IPS-11a (cell line): ENCODE measurements around the gene GRID2.

Source experiments
- H3K4me3 ChIP-seq: one replicate; pipeline ENCODE4 v1.5.1; 2013; ENCODE audit warnings: low read depth, low read length, control low read depth

GRID2 gene

DNA sequence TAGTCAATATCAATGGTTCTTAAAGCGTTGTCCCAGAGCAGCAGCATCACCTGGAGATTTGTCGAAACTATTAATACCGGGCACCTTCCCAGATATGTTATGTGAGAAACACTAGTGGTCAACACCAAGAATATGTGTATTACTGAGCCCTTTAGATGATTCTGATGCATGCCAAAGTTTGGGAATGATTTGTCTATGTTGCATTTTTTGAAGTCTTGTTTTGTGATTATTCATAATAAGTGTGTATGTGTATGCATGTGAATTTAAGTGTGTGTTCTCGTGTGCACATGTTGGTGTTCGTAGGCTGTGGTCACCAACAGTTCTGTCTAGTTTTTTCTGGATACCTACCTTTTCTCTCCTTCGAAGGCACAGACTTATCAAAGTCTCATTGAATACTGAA is 749.4 kb downstream of the GRID2 start:
- no peak overlapping the region for H3K4me3 ChIP-seq

DNA sequence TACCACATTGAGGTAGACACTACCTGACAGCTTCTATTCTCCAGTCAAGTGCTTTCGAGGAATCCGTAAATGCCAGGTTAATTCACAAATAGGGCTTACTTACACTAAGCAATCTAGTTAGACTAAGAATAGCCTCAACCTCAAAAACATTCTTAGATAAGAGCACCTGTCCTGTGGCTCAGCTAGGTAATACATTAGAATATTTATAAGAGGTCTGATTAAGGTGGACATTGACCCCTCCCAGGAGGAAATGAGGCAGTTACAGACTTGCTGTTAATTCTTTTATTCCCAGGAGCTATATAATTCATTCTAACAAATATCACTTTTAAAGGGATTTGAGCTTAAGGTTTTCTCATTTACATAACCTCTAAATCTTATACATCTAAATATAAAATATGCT is 758.1 kb downstream of the GRID2 start:
- no peak overlapping the region for H3K4me3 ChIP-seq

DNA sequence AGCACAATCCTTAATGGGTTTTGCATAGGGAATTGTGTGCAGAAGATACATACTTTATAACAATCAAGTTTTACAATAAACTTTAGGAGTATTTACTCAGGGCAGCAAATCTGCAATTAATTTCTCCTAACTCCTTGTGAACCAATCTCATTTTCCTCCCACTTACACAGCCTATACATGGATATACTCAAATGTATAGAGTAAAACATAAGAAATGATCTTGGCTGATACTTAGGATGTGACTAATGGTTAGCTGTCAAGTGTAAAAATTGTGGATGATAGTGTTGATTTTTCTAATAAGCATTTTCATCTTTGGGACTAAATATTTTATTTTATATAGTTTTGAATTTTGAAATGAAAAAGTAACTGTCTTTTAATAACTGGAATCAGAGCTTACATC is 759.6 kb downstream of the GRID2 start:
- no peak overlapping the region for H3K4me3 ChIP-seq

DNA sequence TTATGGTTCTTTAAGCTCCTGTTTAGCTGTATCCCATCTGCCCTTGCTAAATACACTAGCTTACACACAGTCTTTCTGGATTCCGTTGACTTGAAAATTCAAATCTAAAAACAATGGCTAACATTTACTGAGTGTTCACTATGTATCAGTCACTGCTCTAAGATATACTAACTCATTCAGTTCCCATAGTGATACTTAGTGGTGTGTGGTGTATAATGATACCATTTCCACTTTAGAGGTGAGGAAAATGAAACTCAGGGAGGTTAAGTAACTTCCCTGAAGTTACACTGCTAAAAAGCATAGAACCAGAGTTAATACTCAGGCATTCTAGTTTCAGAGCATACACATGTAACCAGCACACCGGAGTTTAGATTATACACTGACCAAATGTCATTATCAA is 762.0 kb downstream of the GRID2 start:
- H3K4me3 ChIP-seq = no peak overlapping the region

DNA sequence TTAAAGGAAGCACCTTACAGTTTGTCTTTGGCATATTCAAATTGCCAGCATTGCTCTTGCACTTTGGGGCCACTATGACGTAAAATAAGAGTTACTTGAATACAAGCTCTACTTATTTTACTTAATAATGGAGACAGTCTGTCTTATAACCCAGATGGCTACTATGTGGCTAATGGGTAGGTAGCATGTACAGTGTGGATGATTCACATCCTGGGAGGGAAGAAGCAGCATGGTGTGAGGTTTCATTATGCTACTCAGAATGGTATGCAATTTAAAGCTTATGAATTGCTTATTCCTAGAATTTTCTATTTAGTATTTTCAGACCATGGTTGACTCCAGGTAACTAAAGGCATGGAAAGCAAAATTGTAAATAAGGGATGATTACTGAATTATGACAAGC is 763.0 kb downstream of the GRID2 start:
- H3K4me3 ChIP-seq = no peak overlapping the region

DNA sequence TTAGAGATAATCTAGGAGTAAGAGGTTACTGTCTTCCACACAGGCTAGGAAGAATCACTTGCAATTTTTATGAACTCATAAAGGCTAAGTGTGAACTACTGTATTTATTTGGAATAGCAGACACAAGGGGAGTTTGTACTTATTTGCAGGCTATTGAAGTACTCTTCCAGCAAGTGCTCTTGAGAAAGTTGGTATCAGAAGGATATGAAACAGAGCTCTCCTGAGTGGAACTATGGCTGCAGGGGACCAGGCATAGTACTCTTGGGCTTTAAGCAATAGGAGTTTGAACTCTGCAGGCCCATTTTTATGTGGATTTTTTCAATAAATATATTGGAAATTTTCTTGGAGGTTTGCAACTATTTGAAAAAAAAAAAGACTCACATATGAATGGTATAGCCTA is 768.5 kb downstream of the GRID2 start:
- no peak overlapping the region for H3K4me3 ChIP-seq

DNA sequence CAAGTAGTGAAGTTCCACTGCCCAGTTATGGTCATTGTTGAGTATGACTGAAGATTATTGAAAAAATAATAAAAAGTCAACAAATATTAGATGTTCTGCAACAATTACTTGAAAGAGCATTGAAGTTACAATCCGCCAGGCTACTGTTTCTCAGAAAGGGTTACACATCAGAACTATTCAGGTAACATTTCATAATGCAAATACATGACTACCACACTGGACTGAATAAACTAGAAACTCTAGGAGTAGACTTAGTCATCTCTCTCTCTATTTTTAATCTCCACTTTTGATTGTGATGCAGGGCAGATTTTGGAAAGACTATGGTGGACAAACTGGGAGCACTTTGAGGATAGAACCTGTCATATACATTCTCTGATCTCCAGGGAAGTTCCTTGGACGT is 776.5 kb downstream of the GRID2 start:
- H3K4me3 ChIP-seq = no peak overlapping the region

DNA sequence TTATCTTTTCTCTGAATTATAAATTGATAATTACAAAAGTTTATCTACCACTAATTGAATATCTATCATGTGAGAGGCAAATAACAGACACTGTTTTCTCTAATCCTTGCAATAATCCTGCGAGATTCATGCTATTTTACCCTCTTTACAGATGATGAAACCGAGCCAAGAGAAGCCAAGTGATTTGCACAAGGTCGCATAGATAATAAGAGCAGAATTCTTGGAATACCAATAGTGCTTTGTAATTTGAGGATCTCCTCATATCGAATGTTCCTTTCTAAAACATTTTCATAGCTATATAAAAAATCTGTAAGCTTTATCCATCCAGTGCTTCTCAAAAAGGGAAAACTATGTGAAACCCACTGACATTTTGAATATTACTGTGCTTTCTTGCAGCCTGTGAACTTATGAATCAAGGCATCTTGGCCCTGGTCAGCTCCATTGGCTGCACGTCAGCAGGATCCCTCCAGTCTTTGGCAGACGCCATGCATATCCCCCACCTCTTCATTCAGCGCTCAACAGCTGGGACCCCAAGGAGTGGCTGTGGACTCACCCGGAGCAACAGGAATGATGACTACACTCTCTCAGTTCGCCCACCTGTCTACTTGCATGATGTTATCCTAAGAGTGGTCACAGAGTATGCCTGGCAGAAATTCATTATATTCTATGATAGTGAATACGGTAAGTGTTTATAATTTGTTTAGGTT is 781.0 kb downstream of the GRID2 start:
- no peak overlapping the region for H3K4me3 ChIP-seq

DNA sequence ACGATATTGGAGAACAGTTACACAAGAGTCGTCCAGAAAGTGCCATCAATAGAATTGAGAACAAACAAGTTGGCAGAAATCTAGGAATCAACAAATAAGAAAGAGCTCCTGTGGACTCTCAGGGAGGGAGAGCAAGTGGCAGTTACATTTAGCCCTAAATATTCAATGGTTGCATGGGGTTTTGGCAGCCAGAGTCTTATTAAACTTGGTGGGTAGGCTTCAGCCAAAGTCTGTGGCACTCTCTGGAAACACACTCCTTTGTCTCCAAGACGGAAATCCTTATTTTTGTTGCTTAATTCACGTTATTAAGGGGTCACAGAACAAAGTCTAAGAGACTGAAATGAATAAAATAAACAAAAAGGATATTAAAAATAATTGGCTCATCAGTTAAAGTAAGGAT is 782.6 kb downstream of the GRID2 start:
- no peak overlapping the region for H3K4me3 ChIP-seq

DNA sequence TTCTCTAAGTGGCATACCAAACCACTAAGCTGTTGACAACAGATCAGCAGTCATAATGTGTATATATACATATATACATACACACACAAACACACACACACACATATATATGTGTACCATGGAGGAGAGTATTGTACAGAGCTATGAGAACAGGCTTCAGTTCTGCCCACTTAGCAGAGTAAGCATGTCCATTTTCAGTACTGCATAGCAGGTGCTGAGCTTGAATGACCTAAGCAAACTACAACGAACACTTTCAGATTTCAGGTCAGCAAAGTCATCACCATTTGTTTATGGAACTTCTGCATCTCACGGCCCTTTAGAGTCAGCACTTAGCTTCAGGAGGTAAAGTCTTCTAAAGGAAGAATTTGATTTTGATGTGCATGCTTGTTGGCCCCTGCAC is 789.0 kb downstream of the GRID2 start:
- no peak overlapping the region for H3K4me3 ChIP-seq

DNA sequence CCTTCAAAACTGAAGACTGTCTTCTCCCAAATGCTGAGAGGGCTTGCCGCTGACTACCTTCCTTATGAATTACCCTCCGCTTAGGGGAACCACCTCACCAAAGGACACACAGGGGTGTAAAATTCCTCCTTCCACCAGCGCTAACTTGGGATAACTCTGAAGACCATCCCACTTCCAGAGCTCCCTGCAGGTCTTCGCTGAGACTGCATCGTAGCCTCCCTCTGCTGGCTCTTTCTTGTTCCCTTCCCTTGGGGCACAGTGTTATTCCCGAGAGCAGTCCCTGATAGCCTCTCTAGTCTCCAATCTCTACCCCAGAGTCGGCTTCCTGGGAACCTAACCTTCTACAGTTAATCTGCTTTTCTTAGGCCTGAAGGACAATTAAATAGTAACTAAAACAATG is 799.3 kb downstream of the GRID2 start:
- no peak overlapping the region for H3K4me3 ChIP-seq

DNA sequence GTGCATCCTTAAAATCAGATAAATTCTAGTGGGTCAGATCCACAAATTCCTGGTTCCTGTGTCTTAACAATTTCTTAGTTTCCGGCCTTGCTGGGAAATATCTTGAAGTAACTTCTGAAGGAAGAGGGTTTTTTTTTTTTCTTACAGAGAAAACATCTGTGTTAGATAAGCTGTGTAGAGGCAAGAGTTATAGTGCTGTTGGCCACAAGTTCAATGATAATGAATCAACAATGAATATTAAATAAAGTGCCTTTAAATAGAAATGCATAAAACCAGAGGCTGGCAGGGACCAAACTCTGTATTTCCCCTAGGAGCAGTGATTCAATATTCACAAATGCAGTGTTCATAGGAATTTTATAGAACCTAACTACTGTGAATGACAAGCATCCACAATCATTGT is 812.9 kb downstream of the GRID2 start:
- H3K4me3 ChIP-seq = no peak overlapping the region

DNA sequence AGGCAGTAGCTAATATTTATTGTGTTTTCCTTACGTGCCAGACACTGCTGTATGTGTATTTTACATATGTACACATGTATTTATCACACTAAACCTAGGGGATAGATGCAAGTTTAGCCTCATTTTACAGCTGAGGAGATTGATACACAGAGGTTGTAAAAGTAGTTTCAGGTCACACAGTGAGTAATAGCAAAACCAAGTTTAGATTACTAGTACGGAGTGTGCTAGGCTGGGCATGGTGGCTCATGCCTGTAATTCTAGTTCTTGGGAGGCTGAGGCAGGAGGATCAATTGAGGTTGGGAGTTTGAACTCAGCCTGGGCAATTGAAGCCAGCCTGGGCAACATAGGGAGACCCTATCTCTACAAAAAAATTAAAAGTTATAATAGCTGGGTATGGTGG is 823.7 kb downstream of the GRID2 start:
- H3K4me3 ChIP-seq = no peak overlapping the region

DNA sequence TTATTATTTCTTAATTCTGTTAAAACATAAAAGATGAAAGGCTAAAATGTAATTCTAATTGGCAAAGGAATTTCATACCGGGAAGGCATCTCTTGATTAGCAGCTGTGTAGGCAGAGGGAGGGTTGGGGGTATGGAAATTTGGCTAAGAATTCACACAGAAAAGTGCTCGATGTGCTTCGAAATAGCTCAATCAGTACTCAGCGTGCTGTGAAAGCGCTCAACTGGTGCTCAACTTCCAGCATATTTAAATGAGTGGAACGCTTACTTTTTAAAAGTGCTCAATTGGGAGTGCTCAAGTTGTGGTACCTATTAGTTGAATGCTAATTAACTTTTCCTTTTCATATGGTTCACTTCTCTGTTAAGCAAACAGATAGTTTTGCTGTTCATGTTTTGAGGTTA is 828.9 kb downstream of the GRID2 start:
- no peak overlapping the region for H3K4me3 ChIP-seq

DNA sequence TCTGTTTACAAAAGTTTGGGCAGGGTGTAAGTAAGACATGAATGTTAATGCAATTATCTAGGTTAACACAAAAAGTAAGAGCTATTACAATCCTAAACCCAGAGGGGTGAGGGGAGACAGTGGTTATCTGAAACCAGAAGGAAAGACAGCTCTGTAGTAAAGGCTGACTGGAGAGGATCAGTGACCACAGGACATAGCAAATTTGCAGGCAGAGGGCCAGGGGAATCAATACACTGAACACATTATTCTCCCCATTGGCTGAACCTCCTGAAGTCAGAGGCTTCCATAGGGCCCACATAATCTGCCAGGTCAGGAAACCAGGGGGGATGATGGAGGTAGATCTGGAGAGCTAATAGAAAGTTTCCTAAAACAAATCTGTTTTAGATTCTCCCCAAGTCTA is 835.4 kb downstream of the GRID2 start:
- no peak overlapping the region for H3K4me3 ChIP-seq

DNA sequence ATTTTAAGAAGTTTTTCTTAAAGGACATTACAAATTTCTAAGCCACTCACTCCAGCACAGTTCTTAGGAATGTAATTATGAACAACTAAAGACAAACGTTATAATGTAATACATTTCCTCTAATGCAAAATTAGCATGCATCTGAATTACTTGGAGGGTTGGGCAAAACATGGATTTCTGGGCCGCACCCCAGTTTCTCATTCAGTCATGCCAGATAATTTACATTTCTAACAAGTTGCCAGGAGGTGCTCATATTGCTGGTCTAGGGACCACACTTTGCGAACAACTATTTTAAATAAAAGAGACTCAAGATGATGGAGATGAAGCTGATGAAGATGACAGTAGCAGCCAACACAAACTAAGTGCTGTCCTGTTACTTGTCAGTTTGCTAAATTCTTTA is 840.1 kb downstream of the GRID2 start:
- no peak overlapping the region for H3K4me3 ChIP-seq

DNA sequence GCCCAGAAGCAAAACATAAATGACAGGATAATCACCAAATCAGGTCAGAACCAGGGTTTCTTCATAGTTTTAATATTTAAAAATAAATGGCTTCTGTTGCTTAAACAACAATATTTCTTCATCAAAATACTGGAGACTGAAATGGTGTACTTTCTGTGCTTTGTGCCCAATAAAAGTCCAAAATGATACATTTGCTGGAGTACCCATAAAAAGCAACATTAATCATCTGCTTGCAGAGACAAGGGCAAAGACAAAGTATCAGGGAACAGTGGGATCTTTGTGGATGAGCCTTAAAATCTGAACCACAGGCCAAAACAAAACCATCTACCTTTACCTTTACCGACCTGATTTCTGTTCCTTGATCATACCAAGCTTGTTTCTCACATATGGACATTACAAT is 840.9 kb downstream of the GRID2 start:
- no peak overlapping the region for H3K4me3 ChIP-seq

DNA sequence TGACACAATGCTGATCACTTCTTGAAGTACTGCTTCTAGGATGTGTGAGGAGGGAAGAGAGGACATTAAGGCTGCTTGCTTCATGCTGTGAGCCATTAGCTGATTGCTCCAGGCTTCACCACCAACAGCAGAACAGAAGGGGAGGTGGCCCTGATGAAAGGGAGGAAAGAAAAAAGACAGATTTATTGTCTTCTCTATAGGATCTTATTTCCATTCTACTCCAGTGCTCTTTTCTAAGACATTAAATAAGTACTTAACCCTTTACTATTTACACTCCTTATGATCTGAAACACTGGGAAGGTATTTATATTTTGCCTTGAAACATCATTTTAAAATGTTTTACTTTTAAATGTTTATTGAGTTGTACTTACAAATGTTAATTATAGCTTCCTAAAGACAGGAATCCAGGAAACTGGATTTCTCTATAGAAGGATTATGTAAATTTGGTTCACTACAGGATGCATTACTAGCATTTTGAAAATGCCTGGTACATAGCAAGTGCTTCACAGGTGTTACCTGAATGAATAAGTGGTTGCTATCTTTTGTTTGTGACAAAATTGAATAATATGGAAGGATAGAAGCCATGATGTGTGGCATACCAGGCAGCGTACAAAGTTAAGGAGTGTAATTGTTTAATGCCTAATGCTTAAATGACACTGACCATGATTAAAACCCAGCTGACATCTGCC is 843.9 kb downstream of the GRID2 start:
- no peak overlapping the region for H3K4me3 ChIP-seq

DNA sequence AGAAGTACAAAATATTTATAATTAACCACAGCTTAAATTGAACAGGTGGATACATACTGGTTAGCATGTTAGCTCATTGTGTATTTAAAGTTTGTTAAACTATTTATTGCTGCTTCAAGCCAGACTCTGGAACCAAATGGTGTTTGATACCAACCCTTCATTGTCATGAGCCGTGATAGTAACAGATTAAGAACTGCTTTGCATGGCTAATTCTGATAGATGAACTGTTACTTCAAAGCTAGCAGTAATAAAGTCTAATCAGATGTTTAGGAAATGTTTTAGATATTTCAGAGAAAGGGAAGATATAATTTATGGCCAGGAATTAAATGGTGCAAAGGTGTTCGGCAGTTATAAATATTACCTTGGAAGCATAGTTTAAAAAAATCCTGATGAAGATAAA is 848.7 kb downstream of the GRID2 start:
- H3K4me3 ChIP-seq = no peak overlapping the region

DNA sequence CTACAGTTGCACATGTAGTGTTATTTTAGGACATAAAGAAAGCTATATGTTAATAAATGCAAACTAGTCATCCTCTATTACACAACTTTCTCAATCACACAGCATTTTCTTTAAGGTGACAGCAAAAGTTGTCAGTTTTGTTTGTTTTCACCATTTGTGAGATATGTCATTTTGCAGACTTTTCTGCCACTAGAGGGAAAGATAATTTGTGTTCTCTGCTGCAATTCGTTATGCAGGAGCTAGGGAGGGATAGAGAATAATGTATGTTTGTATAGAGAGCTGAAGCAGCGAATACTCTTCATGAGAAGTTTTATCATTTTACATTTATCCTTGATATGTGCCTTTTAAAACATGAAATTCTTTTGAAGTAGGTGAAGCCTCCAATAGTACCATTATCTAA is 854.2 kb downstream of the GRID2 start:
- H3K4me3 ChIP-seq = no peak overlapping the region

DNA sequence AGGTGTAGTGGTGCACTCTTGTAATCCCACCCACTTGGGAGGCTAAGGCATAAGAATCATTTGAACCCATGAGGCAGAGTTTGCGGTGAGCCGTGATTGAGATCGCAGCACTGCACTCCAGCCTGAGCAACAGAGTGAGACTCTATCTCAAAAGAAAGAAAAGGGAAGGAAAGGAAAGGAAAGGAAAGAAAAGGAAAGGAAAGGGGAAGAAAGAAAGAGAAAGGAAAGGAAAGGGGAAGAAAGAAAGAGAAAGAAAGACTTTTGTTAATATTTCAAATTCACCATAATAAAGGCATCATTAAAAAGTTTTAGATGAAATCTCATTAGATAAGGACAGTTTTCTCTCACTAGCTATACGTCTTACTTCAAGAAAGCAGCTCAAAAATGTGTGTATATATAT is 864.3 kb downstream of the GRID2 start:
- H3K4me3 ChIP-seq = no peak overlapping the region

DNA sequence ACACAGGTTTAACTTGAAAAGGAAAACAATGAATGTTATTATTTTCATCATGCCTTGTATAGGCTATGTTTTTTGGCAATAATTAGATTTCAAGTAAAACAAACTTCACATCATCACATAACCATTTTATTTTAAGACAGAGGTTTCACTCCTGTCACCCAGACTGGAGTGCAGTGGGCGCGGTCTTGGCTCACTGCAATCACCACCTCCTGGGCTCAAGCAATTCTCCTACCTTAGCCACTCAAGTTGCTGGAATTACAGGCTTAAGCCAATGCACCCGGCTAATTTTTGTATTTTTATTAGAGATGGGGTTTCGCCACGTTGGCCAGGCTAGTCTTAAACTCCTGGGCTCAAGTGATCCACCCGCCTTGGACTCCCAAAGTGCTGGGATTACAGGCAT is 866.2 kb downstream of the GRID2 start:
- H3K4me3 ChIP-seq = no peak overlapping the region

DNA sequence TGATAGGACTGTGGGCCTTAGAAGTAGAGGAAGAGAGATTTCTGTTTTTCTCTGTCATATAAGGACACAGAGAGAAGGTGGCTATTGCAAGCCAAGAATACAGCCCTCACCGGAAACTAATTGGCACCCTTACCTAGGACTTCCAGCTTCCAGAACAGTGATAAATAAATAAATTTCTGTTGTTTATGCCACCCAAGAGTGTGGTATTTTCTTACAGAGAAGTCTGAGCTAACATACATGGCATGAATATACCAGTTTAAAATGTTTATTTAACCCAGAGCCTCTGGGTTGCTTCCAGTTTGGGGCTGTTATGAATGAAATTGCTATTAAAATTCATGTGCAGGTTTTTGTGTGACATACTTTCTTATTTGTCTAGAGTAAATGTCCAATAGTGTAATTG is 870.8 kb downstream of the GRID2 start:
- no peak overlapping the region for H3K4me3 ChIP-seq
